Neural crest cell (in vitro differentiated cells): ENCODE measurements around the gene NELL2. TPM values are rescaled to one million over a fixed set of nuclear protein-coding genes. Genes with fewer than 3 reads are reported as not detected.

Source experiments
- DNase-seq: peaks from one replicate; pipeline ENCODE4 v3.0.0; 2021; ENCODE audit warnings: low read depth, mixed read lengths, low spot score
- H3K27ac Mint-ChIP-seq: one replicate; pipeline ENCODE4 v1.8.0; 2021; ENCODE audit warnings: mild to moderate bottlenecking, mixed read lengths; ENCODE audit not compliant: unreplicated experiment
- H3K27me3 Mint-ChIP-seq: 2 replicates; pipeline ENCODE4 v1.8.0; 2021; ENCODE audit warnings: low read depth, mild to moderate bottlenecking, mixed read lengths
- H3K36me3 Mint-ChIP-seq: 2 replicates; pipeline ENCODE4 v1.8.0; 2021; ENCODE audit warnings: low read depth, mild to moderate bottlenecking, mixed read lengths
- H3K4me1 Mint-ChIP-seq: 2 replicates; pipeline ENCODE4 v1.8.0; 2021; ENCODE audit warnings: mixed read lengths
- H3K4me3 Mint-ChIP-seq: one replicate; pipeline ENCODE4 v1.8.0; 2021; ENCODE audit warnings: mild to moderate bottlenecking, mixed read lengths
- H3K9me3 Mint-ChIP-seq: 2 replicates; pipeline ENCODE4 v1.8.0; 2021; ENCODE audit warnings: mixed read lengths
- CTCF ChIP-seq: fragments of 200-600 bp; sonication (generic); conservative IDR thresholded peaks from 2 replicates; pipeline ENCODE4 v1.5.0; 2021; ENCODE audit warnings: antibody characterized with exemption, mild to moderate bottlenecking
- total RNA-seq: library from RNA; stranded (reverse); gene quantifications from 2 replicates; pipeline ENCODE4 v1.2.1, GENCODE V29; 2021

NELL2 gene
- total RNA-seq, 1 donor from 2014 or later: 101 TPM

DNA sequence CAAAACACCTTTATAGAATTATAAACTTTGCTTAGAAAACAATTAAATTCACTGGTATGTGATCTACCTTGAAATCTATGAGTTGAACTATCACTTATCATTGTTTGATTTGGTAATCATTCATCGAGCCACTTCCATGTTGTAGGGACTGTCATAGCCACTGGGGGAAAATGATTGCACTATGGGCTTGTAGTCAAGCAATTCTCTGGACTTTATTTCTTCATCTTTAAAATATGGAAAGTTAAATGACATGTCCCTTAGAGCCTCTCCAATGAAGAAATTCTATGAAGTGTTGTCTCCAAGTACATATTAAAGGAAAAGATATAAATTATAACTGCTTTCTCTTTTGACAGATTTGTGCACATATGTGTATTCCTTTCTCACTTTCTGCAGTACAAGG is 97.3 kb downstream of the NELL2 start:
- H3K9me3 Mint-ChIP-seq: peaks cover 14% of the 10 kb centered on the region
- H3K4me1 Mint-ChIP-seq: peaks cover 33% of the 10 kb centered on the region
- no peak overlapping the region for H3K4me3 Mint-ChIP-seq
- no peak overlapping the region for H3K27ac Mint-ChIP-seq
- H3K27me3 Mint-ChIP-seq: no peaks in the 10 kb centered on the region
- peaks cover 18% of the 10 kb centered on the region for H3K36me3 Mint-ChIP-seq
- DNase-seq: no peak
- TF ChIP-seq CTCF: peak; percentile 43

- H3K4me3 Mint-ChIP-seq: no peak overlapping the region
Observed at GRCh38 chr12:44777044-44777443, 99.1 kb downstream of the NELL2 start.

GRCh38 chr12:44775901-44776300 is 100.2 kb downstream of the NELL2 start:
- DNase-seq: no peak
- Mint-ChIP-seq H3K4me3 (peak overlapping the region; percentile 57), H3K9me3 (peaks cover 7% of the 10 kb centered on the region), H3K4me1 (peaks cover 43% of the 10 kb centered on the region), H3K27me3 (no peaks in the 10 kb centered on the region), H3K36me3 (peaks cover 19% of the 10 kb centered on the region), H3K27ac (peak overlapping the region; percentile 35)
- TF ChIP-seq CTCF: no peak

More at GRCh38 chr12:44777044-44777443, 99.1 kb downstream of the NELL2 start:
- Mint-ChIP-seq H3K27ac (no peak overlapping the region), H3K9me3 (peaks cover 10% of the 10 kb centered on the region), H3K4me1 (peaks cover 33% of the 10 kb centered on the region), H3K36me3 (peaks cover 24% of the 10 kb centered on the region), H3K27me3 (no peaks in the 10 kb centered on the region)
- TF ChIP-seq CTCF: no peak
- no peak for DNase-seq

GRCh38 chr12:44774815-44775411 is 101.2 kb downstream of the NELL2 start:
- no peak overlapping the region for H3K4me3 Mint-ChIP-seq
- DNase-seq: peak; percentile 50
- H3K36me3 Mint-ChIP-seq: peaks cover 13% of the 10 kb centered on the region
- H3K4me1 Mint-ChIP-seq: peaks cover 35% of the 10 kb centered on the region
- peak; percentile 80 for TF ChIP-seq CTCF
- no peaks in the 10 kb centered on the region for H3K27me3 Mint-ChIP-seq
- H3K9me3 Mint-ChIP-seq: peaks cover 3% of the 10 kb centered on the region
- H3K27ac Mint-ChIP-seq: no peak overlapping the region

DNA sequence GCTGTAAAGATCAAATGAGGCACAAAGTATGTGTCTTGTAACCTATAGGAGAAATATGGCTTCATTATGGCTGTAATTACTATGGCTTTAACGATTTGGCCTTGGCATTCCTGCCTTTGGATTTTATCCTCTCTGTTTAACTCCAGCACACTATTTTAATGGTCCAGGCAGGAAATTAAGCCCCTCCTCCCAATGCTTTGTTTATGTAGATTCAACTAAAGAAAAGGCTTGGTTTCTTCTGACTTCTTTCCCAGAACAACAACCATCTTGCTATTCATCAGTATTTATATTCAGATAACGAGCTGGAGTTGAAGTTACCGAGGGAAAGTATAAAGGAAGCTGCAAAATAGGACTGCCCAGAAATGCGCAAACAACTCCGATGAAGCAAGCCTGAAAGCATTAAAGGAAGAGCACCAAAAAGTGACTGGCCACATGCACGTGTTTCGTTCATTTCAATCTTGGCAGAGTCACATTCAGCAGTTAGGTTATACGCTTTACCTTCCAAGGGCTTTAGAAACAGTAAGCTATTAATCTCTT is 104.6 kb downstream of the NELL2 start:
- Mint-ChIP-seq H3K9me3 (no peaks in the 10 kb centered on the region), H3K36me3 (peaks cover 10% of the 10 kb centered on the region), H3K27ac (no peak overlapping the region), H3K27me3 (no peaks in the 10 kb centered on the region), H3K4me3 (no peak overlapping the region), H3K4me1 (peaks cover 27% of the 10 kb centered on the region)
- DNase-seq: no peak
- TF ChIP-seq CTCF: no peak
